SK-MEL-5 (cell line): ENCODE data around the gene NPPC. TPM values are rescaled to one million over a fixed set of nuclear protein-coding genes. Genes with fewer than 3 reads are reported as not detected.
"Not testable (repeated sequence)": the region's sequence is repeated elsewhere in the genome, so short reads cannot be mapped to it uniquely, and the experiment has no call there.

Source experiments
- DNase-seq: peaks from one replicate; pipeline ENCODE4 v3.0.0-alpha.2; 2016; ENCODE audit warnings: low read depth, low spot score
- in situ Hi-C: cut with HindIII; loops from 2 replicates; pipeline ENCODE4 v1.10.0; 2016; ENCODE audit warnings: low sequenced_read_pairs, high pct_unique_total_duplicates, low pct_unique_long_range_greater_than_20kb
- total RNA-seq: library from RNA; depleted of rRNA; stranded (reverse); fragments of >200 nt; shearing (Covaris generic); gene quantifications from 2 replicates; pipeline ENCODE4 v1.2.3, GENCODE V29; 2014

The NPPC gene
- total RNA-seq, 1 experiment from 2014 or later = 2.4 TPM

DNA sequence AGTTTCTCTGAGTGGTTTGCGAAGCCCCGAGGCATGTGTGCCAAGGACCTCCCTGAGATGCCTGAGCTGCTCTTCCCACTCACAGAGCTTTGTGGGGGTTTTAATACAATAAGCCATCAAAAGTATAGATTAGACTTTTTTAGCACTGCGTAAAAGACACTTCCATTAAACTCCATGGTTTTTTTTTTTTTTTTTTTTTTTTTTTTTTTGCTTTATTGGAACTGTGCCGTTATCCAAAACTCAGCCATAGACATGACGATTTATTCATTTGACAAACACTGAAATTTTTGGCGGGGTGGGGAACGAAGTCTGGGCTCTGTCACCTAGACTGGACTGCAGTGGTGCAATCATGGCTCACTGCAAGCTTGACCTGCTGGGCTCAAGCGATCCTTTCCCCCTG lies 18.4 kb downstream of the NPPC start:
- no peak for DNase-seq
- in situ Hi-C loops = no loop called here

- in situ Hi-C loops = no loop called here
Measured at GRCh38 chr2:231905026-231905425, 21.2 kb downstream of the NPPC start.

DNA sequence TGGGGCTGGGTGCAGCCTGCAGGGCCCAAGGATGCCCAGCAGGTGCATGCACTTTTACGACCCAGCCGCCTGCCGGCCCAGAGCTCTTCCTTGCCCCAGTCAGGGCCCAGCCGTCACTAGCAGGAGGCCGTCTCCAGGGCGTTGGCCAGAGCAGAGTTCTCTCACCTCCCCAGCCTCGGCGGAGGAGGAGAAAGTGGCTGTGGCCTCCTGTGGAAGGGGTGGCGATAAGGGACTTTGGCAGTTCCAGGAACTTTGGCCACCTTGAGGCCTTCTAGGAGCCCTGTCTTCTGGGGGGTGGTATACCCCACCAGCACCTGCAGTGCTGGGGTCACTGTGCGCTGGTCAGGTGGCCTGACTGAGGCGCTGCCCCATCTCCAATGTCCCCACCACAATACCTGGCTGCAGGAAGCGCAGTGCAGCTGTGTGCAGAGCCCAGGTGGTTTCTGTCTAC lies 22.0 kb downstream of the NPPC start:
- DNase-seq = no peak
- in situ Hi-C loops = no loop called here

More at GRCh38 chr2:231905026-231905425, 21.2 kb downstream of the NPPC start:
- no peak for DNase-seq

DNA sequence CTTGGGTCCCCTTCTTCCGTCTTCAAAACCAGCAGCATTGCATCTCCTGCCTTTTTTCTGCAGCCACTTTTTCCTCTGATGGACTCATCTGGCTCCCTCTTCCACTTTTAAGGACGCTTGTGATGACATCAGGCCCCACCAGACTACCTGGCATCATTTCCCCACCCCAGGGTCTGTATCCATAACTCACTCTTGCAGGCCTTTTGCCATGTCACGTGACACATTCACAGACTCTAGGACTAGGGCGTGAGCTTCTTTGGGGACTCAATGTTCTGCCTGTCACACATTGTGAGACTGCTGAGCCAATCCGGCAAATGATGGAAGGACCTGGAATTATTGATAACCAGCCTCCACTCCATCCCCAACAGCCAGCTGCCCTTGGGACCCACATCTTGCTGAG lies 23.6 kb downstream of the NPPC start:
- no peak for DNase-seq
- in situ Hi-C loops = no loop called here

- no peak for DNase-seq
- in situ Hi-C loops = no loop called here
Measured at GRCh38 chr2:231900972-231901371, 25.2 kb downstream of the NPPC start.

DNA sequence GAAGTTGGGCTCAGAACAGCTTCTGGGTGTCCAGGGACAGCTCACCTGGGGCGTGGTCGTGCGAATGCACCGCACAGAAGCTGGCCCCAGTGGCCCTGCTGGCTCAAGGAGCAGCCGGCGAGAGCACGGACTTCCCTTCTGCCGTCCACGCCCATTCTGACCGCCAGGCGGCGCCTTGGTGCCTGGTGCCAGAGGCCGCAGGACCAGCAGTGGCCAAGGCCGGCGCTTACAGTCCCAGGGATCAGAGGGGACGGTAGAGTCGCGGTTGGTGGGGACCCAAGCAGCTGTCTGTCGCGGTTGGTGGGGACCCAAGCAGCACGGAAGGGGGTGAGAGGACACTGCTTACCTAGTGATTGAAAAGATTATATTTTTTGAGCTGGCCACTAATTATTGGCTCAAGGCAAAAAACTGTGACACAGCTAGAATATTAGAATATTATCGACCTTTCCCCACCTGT lies 25.7 kb downstream of the NPPC start:
- in situ Hi-C loops = no loop called here
- peak; percentile 81 for DNase-seq

GRCh38 chr2:231894566-231895380 lies 31.4 kb downstream of the NPPC start:
- no peak for DNase-seq
- in situ Hi-C loops = no loop called here

DNA sequence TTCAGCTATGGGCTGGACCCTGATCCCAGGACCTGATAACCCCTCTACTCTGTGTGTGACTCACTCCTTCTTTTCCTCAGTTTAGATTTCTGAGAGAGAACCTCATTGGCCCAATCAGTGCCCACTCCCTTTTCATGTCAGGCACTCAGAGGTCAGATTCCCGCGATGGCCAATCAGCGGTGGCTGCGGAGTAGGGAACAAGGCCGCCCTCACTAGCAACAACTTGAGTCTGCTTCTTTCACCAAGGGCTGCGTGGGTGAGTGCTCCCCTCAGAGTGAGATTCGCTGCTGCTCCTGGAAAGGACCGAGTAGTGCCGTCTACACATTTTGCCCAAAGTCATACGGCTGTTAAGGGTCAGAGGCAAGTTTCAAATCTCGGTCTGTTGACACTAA lies 34.7 kb downstream of the NPPC start:
- in situ Hi-C loops = no loop called here
- no peak for DNase-seq

GRCh38 chr2:231890896-231891513 lies 35.2 kb downstream of the NPPC start:
- in situ Hi-C loops = no loop called here
- DNase-seq = no peak

DNA sequence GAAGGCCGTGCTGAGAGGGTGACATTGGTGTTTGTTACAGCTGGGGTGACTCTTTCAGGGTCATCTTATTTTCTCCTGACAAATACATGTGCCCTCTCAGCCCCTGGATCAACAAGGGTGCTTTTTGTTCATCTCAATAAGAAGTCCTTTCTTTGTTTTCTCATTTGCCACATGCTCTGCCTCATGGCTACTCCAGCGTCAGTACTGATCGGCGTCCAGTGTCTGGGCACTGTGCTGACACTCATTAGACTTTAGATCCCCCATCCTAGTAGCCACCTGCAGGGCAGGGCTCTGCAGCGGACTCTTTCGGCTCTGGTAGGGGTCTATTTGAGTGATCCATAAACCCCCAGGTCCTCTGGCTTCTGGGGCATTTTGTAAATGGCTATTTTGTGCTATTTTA lies 38.4 kb downstream of the NPPC start:
- peak; percentile 76 for DNase-seq
- in situ Hi-C loops = no loop called here

- in situ Hi-C loops = no loop called here
- DNase-seq = no peak
Measured at GRCh38 chr2:231886071-231886681, 40.0 kb downstream of the NPPC start.

DNA sequence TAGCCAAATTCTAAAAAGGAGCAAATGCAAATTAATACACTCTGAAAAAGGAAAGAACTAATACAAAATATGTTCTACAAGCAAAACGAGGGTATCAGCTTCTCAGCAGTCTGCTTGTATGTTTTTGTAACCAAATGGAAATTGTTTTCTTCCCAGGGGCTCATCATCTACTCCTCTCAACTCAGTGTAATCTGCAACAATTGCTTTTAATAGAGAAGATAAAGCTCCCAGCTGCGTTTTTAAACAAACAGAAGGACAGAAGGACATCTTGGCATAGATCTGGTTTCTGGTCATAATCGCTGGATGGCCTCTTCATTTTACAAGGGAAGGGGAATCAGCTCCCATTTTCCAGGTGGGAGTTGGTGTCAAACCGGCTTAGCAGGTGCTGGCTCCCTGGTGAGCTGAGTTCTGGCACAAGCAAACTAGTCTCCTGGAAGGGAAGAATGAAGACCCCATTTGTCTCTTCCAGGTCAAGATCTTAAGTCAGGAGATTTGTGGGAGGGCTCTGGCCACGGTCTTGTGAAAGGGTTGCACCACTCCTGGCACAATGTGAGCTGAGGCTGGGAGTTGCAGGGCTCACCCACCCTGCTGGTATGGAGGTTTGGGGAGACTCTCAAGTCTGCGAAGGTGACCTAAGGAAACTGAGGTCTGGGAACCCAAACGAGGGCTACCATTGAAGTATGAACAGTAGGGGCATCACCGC lies 41.6 kb downstream of the NPPC start:
- in situ Hi-C loops = no loop called here
- DNase-seq = no peak

DNA sequence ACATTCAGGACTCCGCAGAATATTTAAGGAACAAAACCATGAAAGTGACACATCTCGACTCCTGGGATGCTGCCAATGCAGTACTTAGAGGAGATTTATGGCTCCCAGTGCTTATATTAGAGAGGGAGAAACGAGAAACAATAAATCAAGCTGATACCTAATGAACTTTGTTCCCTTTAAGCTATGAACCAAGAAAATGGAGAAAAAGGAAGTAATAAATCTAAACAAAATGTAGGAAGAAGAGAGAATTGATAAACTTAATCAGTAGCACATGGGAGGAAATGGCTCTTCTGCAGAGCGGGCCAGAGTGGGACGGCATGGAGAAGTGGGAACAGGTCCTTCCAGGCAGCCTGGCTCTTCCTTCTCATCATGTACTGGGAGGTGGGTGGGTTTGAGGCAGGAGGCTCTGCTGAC lies 42.7 kb downstream of the NPPC start:
- no peak for DNase-seq
- in situ Hi-C loops = no loop called here

- DNase-seq = no peak
Measured at GRCh38 chr2:231882646-231883045, 43.5 kb downstream of the NPPC start.

GRCh38 chr2:231880371-231880770 lies 45.8 kb downstream of the NPPC start:
- in situ Hi-C loops = not testable (repeated sequence)

More at GRCh38 chr2:231882646-231883045, 43.5 kb downstream of the NPPC start:
- in situ Hi-C loops = no loop called here

DNA sequence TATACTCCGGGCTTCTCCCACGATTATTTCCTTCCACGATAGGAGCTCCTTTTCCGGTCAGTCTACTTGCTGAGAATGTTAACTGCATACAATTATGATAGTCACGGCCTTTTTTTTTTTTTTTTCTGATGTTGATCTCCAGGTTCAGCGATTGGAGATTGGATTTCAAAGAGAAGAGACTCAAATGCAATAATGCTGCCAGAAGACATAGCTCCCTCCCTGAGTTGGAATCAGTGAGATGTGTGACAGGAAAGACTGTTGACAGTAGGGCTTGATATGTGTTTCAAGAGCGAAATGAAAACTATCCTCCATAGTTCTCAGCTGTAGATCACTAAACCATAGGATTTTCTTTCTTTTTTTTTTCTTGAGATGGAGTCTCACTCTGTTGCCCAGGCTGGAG lies 47.0 kb downstream of the NPPC start:
- DNase-seq = no peak
- in situ Hi-C loops = no loop called here

More at GRCh38 chr2:231880371-231880770, 45.8 kb downstream of the NPPC start:
- DNase-seq = not testable (repeated sequence)

DNA sequence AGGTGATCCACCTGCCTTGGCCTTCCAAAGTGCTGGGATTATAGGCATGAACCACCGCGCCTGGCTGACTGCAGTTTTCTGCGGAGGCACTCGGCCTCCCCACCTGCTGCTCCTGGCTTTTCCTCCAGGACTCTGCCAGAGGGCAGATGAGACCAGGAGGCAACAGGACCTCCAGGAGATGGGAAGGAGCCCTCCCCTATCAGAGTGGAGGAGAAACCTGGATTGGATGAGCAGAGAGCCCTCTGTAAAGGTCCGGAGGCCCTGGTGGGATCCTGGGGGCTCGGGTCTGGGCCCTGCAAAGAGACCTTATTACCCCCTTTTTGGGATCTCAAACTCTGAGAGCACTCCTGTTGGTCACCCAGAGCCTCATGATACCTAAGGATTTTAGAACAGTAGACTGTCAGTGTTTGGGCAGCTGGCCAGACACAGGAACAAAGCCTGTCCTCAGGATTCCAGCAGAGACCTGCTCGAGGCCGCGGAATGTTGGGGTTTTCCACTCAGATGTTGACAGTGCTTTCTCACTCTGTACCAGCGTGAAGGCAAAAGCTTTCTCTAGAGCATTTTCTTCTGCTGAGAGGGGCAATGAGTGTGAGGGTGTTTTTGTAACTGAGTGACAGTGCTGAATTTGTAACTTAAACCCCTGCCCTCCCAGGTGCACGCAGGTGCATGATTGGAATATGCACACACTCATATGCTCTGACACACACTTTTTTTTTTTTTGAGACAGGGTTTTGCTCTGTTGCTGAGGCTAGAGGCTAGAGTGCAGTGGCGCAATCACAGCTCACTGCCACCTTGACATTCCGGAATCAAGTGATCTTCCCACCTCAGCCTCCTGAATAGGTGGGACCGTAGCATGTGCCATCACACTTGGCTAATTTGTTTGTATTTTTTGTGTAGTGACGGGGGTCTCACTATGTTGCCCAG lies 48.4 kb downstream of the NPPC start:
- in situ Hi-C loops = no loop called here

More for the DNA sequence above, 48.4 kb downstream of the NPPC start:
- DNase-seq = peak; percentile 44
